Activated gamma-delta T cell treated with anti-CD3 and anti-CD28 coated beads, Interleukin-2, amount 50 U/mL, for 16 hours (primary cell): ENCODE measurements around the gene NHLRC4.
"Not testable (repeated sequence)": the region's sequence is repeated elsewhere in the genome, so short reads cannot be mapped to it uniquely, and the experiment has no call there.

Experiments used
- DNase-seq: peaks from one replicate; pipeline ENCODE4 v3.0.0-alpha.2; 2020; ENCODE audit warnings: low read depth

The NHLRC4 gene

GRCh38 chr16:597655-598054 lies 30.9 kb downstream of the NHLRC4 start:
- not testable (repeated sequence) for DNase-seq

GRCh38 chr16:598823-599739 lies 32.3 kb downstream of the NHLRC4 start:
- DNase-seq: no peak

- no peak for DNase-seq
Observed at GRCh38 chr16:600781-601180, 34.0 kb downstream of the NHLRC4 start.

- DNase-seq: no peak
Observed at GRCh38 chr16:603933-604332, 37.1 kb downstream of the NHLRC4 start.

GRCh38 chr16:606656-607307 lies 40.0 kb downstream of the NHLRC4 start:
- no peak for DNase-seq

GRCh38 chr16:608019-608418 lies 41.2 kb downstream of the NHLRC4 start:
- DNase-seq: no peak

- no peak for DNase-seq
Observed at GRCh38 chr16:609316-609715, 42.5 kb downstream of the NHLRC4 start.

- no peak for DNase-seq
Observed at GRCh38 chr16:609984-610383, 43.2 kb downstream of the NHLRC4 start.

GRCh38 chr16:610513-611381 lies 43.9 kb downstream of the NHLRC4 start:
- no peak for DNase-seq

GRCh38 chr16:615122-615521 lies 48.3 kb downstream of the NHLRC4 start:
- no peak for DNase-seq

- no peak for DNase-seq
Observed at GRCh38 chr16:616733-617586, 50.2 kb downstream of the NHLRC4 start.

- no peak for DNase-seq
Observed at GRCh38 chr16:617855-618254, 51.0 kb downstream of the NHLRC4 start.
